ENCODE results near the gene EIF2B1. TPM values are rescaled to one million over a fixed set of nuclear protein-coding genes. Genes with fewer than 3 reads are reported as not detected.

EIF2B1 gene
- total RNA-seq, 1 experiment from 2014 or later, result 59.8 TPM

DNA sequence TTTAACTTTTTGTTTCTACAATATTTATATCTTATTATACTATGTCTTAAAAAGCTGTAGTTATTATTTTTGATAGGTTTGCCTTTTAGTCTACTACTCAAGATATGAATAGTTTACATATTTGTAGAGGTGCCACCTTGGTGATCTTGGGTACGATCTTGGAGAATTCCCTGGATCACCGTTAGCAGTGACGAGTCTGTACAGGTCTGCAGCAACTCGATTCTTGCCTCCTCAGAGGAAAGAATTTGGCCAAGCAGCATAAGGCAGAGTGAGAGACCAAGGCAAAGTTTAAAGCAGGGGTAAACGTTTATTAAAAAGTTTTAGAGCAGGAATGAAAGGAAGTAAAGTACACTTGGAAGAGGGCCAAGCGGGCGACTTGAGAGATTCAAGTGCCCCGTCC is 34.3 kb upstream of the EIF2B1 start:
- Histone ChIP-seq H4K20me1 (ENCODE audit: control insufficient read depth, insufficient read depth, insufficient read length) (no peaks in the 10 kb centered on the region), H2BK12ac (ENCODE audit: insufficient read length, low read depth, low read length) (no peak overlapping the region), H3K4ac (ENCODE audit: low read depth, low read length) (no peak overlapping the region), H4K8ac (replicated peaks; ENCODE audit: insufficient read length, low read depth, low read length) (no peak overlapping the region), H2BK5ac (ENCODE audit: insufficient read length, low read length) (no peak overlapping the region), H2BK20ac (ENCODE audit: low read depth, low read length, poor library complexity, severe bottlenecking) (no peak overlapping the region), H2BK15ac (ENCODE audit: low read depth, low read length) (no peak overlapping the region), H3K9me3 (ENCODE audit: control insufficient read depth, low read depth, low read length) (no peaks in the 10 kb centered on the region), H2AFZ (ENCODE audit: low read length) (no peak overlapping the region), H3K14ac (ENCODE audit: insufficient read depth, low read length) (no peak overlapping the region), H3K18ac (ENCODE audit: insufficient read length, low read depth, low read length) (no peak overlapping the region), H2BK120ac (ENCODE audit: low read depth, low read length, poor library complexity, severe bottlenecking) (no peak overlapping the region), H3K27me3 (ENCODE audit: insufficient read depth, low read length) (no peaks in the 10 kb centered on the region), H3T11ph (ENCODE audit: low read length) (no peak overlapping the region), H3K79me1 (ENCODE audit: insufficient read depth, low read depth, low read length, poor library complexity, severe bottlenecking) (no peaks in the 10 kb centered on the region), H2AK5ac (ENCODE audit: insufficient read length, low read length) (no peak overlapping the region), H3K56ac (ENCODE audit: insufficient read length, low read depth, low read length) (no peak overlapping the region), H4K91ac (ENCODE audit: insufficient read length, low read depth, low read length) (no peak overlapping the region), H4K5ac (ENCODE audit: insufficient read length, low read depth, low read length) (no peak overlapping the region), H3K79me2 (ENCODE audit: insufficient read depth, low read length) (no peaks in the 10 kb centered on the region), H3K23ac (ENCODE audit: insufficient read length, low read depth, low read length) (no peak overlapping the region), H3K9ac (ENCODE audit: extremely low read depth, insufficient read length, low read length) (no peak overlapping the region), H3K23me2 (ENCODE audit: insufficient read length, low read depth, low read length, poor library complexity, severe bottlenecking) (peaks cover 5% of the 10 kb centered on the region), H3K4me1 (ENCODE audit: insufficient read depth, low read length) (no peaks in the 10 kb centered on the region), H3K27ac (ENCODE audit: insufficient read length, low read depth, low read length) (no peak overlapping the region), H3K4me2 (ENCODE audit: insufficient read depth, insufficient read length, low read length) (no peak overlapping the region)
- Mint-ChIP-seq H3K4me1 (peaks cover 3 to 9% of the 10 kb centered on the region in 2 experiments), H3K9me3 (no peaks in the 10 kb centered on the region), H3K4me3 (no peak overlapping the region), H3K36me3 (ENCODE audit: insufficient read depth in 1 of 3, low read depth in 3 of 3) (peaks cover 6 to 8% (median 6%) of the 10 kb centered on the region in 3 experiments; a peak in 6 of 7 replicates), H3K27ac (no peak overlapping the region), H3K27me3 (ENCODE audit: low read depth) (no peaks in the 10 kb centered on the region)
- no peak for DNase-seq
- WGBS (ENCODE audit: extremely low coverage, insufficient read length, low lambda C conversion rate), result no CpG with 5 or more reads among the region's 8 CpGs
- TF ChIP-seq, protein P1, sequence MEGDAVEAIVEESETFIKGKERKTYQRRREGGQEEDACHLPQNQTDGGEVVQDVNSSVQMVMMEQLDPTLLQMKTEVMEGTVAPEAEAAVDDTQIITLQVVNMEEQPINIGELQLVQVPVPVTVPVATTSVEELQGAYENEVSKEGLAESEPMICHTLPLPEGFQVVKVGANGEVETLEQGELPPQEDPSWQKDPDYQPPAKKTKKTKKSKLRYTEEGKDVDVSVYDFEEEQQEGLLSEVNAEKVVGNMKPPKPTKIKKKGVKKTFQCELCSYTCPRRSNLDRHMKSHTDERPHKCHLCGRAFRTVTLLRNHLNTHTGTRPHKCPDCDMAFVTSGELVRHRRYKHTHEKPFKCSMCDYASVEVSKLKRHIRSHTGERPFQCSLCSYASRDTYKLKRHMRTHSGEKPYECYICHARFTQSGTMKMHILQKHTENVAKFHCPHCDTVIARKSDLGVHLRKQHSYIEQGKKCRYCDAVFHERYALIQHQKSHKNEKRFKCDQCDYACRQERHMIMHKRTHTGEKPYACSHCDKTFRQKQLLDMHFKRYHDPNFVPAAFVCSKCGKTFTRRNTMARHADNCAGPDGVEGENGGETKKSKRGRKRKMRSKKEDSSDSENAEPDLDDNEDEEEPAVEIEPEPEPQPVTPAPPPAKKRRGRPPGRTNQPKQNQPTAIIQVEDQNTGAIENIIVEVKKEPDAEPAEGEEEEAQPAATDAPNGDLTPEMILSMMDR (conservative IDR thresholded peaks at IDR 0.05), result no peak
